Left lung (tissue), 10 donors: ENCODE data around the gene HSCB. TPM values are rescaled to one million over a fixed set of nuclear protein-coding genes. Genes with fewer than 3 reads are reported as not detected.
"Not testable (repeated sequence)": the region's sequence is repeated elsewhere in the genome, so short reads cannot be mapped to it uniquely, and the experiment has no call there.

Experiments used
- ATAC-seq: fragments of 200-7000 bp; cut with Tn5 transposase; one replicate; pipeline ENCODE4 v1.9.1; 2020; ENCODE audit warnings: moderate library complexity
- DNase-seq, 4 donors: peaks; one replicate each; pipeline ENCODE4 v3.0.0-alpha.2; 2013 to 2020
- H3K27ac ChIP-seq, 2 donors: fragments of 200-600 bp; sonication (generic) in 1 of 2; one replicate each; pipeline versions ENCODE4 v1.5.0 to v1.8.0; 2020 to 2021
- H3K27me3 ChIP-seq, 2 donors: fragments of 200-600 bp; sonication (generic) in 1 of 2; one replicate each; pipeline versions ENCODE4 v1.5.0 to v1.8.0; 2020 to 2021
- H3K36me3 ChIP-seq, 2 donors: fragments of 200-600 bp; sonication (generic) in 1 of 2; one replicate each; pipeline versions ENCODE4 v1.5.0 to v1.8.0; 2020 to 2021
- H3K4me1 ChIP-seq, 2 donors: fragments of 200-600 bp; one replicate each; pipeline ENCODE4 v1.8.0; 2021
- H3K4me3 ChIP-seq, 2 donors: fragments of 200-600 bp; sonication (generic) in 1 of 2; one replicate each; pipeline versions ENCODE4 v1.5.0 to v1.8.0; 2020 to 2021; ENCODE audit warnings: mild to moderate bottlenecking in 1 of 2
- H3K9me3 ChIP-seq, 2 donors: fragments of 200-600 bp; sonication (generic) in 1 of 2; one replicate each; pipeline versions ENCODE4 v1.5.0 to v1.8.0; 2020 to 2021
- intact Hi-C, 2 donors: fragments of 100-400 bp; cut with DNase I; formaldehyde crosslinking; loops; one replicate each; pipeline versions ENCODE4 v1.11.2 to v1.14.2; 2022
- polyA plus RNA-seq, 6 donors: library from polyadenylated mRNA; unstranded; fragments of 120-200 nt; gene quantifications; one replicate each; pipeline ENCODE4 v1.2.1, GENCODE V29; 2013; ENCODE audit not compliant: insufficient read length in 6 of 6
- total RNA-seq, 2 donors: library from RNA; stranded (reverse); fragmentation: NEBNext Ultra II Directional; extraction: Animal tissue kit (Norgen Biotek cat#: 25700); gene quantifications; one replicate each; pipeline ENCODE4 v1.2.1, GENCODE V29; 2021
- TF ChIP-seq, protein P1 (sequence below), 2 donors: fragments of 200-600 bp; sonication (generic) in 1 of 2; IDR thresholded peaks; one replicate each; pipeline versions ENCODE4 v1.5.0 to v1.8.0; 2021; ENCODE audit warnings: antibody characterized with exemption in 2 of 2
- donor health status: DM: no; HTN: yes; CAD: no.
- donor health status: DM: no; HTN: no; CAD: no.

The HSCB gene
- total and polyA plus RNA-seq, 8 donors: 11.6 to 21.6 (median 20.5) TPM

GRCh38 chr22:28759861-28760560 is 18.2 kb downstream of the HSCB start:
- Histone ChIP-seq H3K4me1 (peaks cover 2 to 7% of the 10 kb centered on the region in 2 donors), H3K36me3 (no peaks in the 10 kb centered on the region), H3K27me3 (no peaks in the 10 kb centered on the region), H3K27ac (no peak overlapping the region), H3K4me3 (no peak overlapping the region), H3K9me3 (no peaks in the 10 kb centered on the region)
- ATAC-seq (no peak), DNase-seq (no peak)
- intact Hi-C loops: no loop called here
- TF ChIP-seq, protein P1, sequence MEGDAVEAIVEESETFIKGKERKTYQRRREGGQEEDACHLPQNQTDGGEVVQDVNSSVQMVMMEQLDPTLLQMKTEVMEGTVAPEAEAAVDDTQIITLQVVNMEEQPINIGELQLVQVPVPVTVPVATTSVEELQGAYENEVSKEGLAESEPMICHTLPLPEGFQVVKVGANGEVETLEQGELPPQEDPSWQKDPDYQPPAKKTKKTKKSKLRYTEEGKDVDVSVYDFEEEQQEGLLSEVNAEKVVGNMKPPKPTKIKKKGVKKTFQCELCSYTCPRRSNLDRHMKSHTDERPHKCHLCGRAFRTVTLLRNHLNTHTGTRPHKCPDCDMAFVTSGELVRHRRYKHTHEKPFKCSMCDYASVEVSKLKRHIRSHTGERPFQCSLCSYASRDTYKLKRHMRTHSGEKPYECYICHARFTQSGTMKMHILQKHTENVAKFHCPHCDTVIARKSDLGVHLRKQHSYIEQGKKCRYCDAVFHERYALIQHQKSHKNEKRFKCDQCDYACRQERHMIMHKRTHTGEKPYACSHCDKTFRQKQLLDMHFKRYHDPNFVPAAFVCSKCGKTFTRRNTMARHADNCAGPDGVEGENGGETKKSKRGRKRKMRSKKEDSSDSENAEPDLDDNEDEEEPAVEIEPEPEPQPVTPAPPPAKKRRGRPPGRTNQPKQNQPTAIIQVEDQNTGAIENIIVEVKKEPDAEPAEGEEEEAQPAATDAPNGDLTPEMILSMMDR (IDR thresholded peaks at IDR 0.05): no peak

DNA sequence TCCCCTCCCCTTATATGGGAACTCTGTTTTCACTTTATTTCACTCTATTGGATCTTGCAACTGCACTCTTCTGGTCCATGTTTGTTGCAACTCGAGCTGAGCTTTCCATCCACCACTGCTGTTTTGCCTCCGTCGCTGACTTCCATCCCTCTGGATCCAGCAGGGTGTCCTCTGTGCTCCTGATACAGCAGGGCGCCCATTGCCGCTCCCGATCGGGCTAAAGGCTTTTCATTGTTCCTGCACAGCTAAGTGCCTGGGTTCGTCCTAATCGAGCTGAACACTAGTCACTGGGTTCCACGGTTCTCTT is 19.6 kb downstream of the HSCB start:
- DNase-seq (no peak), ATAC-seq (no peak)
- no peaks in the 10 kb centered on the region for H3K9me3 ChIP-seq
- H3K4me1 ChIP-seq: peaks cover 2 to 7% of the 10 kb centered on the region in 2 donors
- no peak overlapping the region for H3K4me3 ChIP-seq
- H3K27me3 ChIP-seq: no peaks in the 10 kb centered on the region
- H3K36me3 ChIP-seq: no peaks in the 10 kb centered on the region
- intact Hi-C loops: no loop called here
- no peak overlapping the region for H3K27ac ChIP-seq
- TF ChIP-seq, protein P1 (IDR thresholded peaks at IDR 0.05): no peak

DNA sequence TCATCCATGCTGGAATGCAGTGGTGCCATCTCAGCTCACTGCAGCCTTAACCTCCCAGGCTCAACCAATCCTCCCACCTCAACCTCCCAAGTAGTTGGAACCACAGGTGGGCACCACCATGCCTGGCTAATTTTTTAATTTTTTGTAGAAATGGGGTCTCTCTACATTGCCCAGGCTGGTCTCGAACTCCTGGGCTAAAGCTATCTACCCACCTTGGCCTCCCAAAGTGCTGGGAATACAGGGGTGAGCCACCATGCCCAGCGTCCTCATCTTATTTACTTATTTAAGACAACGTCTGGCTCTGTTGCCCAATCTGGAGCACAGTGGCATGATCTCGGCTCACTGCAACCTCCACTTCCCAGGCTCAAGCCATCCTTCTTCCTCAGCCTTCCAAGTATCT is 20.2 kb downstream of the HSCB start:
- DNase-seq, H3K4me1 ChIP-seq, H3K9me3 ChIP-seq, H3K27ac ChIP-seq, H3K4me3 ChIP-seq, ATAC-seq, H3K27me3 ChIP-seq, H3K36me3 ChIP-seq, intact Hi-C loops: not testable (repeated sequence)

DNA sequence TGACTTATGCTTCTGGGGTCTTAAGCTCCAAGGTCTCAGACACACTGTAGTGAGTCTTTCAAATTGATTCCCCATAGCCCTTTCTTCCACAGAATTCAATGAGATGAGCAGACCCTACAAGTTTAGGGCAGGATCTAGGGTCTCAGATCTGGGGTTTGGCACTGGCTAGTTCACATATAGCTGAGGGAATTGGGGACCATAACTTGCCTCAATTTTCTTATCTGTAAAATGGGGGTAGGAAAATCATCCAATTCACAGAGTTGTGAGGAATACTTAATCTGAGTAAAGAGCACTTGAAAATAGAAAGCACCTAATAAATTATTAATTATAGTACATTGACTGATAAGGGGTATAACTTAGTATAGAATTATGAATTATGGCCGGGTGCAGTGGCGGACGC is 24.8 kb downstream of the HSCB start:
- H3K4me3 ChIP-seq: no peak overlapping the region
- DNase-seq (no peak), ATAC-seq (no peak)
- intact Hi-C loops: no loop called here
- H3K36me3 ChIP-seq: no peaks in the 10 kb centered on the region
- H3K27me3 ChIP-seq: no peaks in the 10 kb centered on the region
- H3K27ac ChIP-seq: no peak overlapping the region
- TF ChIP-seq, protein P1 (IDR thresholded peaks at IDR 0.05): no peak
- no peaks in the 10 kb centered on the region for H3K4me1 ChIP-seq
- peaks cover 0 to 7% of the 10 kb centered on the region in 2 donors for H3K9me3 ChIP-seq

DNA sequence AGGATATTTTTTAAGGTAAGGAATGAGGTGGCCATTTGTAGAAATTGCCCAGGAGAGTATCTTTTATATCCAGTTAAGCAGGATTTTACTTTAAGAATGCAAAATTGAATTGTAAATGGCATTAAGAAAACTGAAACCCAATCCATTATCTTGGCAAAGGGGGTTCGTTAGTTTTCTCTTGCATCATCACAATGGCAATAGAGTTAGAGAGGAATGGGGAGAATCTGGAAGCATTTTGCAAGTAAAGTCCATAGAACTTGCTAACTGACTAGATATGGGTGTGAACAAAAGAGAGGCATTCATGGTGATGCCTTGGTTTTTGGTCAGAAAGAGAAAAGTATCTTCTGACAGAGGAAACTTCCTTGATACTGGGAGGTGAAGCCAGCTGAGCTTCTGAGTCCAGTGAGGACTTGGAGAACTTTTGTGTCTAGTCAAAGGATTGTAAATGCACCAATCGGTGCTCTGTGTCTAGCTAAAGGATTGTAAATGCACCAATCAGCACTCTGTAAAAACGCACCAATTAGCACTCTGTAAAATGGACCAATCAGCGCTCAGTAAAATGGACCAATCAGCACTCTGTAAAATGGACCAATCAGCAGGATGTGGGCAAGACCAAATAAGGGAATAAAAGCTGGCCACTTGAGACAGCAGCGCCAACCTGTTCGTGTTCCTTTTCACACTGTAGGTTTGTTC is 27.0 kb downstream of the HSCB start:
- peaks cover 0 to 7% of the 10 kb centered on the region in 2 donors for H3K9me3 ChIP-seq
- TF ChIP-seq, protein P1 (IDR thresholded peaks at IDR 0.05): no peak

More for the DNA sequence above, 27.0 kb downstream of the HSCB start:
- no peak overlapping the region for H3K27ac ChIP-seq
- no peak overlapping the region for H3K4me3 ChIP-seq
- ATAC-seq: no peak
- DNase-seq: no peak
- no peaks in the 10 kb centered on the region for H3K36me3 ChIP-seq
- peaks cover 0 to 7% of the 10 kb centered on the region in 2 donors for H3K4me1 ChIP-seq
- intact Hi-C loops: no loop called here
- H3K27me3 ChIP-seq: no peaks in the 10 kb centered on the region
